ENCODE measurements around the gene CFAP46.
"Not testable (repeated sequence)": the region's sequence is repeated elsewhere in the genome, so short reads cannot be mapped to it uniquely, and the experiment has no call there.

The CFAP46 gene

DNA sequence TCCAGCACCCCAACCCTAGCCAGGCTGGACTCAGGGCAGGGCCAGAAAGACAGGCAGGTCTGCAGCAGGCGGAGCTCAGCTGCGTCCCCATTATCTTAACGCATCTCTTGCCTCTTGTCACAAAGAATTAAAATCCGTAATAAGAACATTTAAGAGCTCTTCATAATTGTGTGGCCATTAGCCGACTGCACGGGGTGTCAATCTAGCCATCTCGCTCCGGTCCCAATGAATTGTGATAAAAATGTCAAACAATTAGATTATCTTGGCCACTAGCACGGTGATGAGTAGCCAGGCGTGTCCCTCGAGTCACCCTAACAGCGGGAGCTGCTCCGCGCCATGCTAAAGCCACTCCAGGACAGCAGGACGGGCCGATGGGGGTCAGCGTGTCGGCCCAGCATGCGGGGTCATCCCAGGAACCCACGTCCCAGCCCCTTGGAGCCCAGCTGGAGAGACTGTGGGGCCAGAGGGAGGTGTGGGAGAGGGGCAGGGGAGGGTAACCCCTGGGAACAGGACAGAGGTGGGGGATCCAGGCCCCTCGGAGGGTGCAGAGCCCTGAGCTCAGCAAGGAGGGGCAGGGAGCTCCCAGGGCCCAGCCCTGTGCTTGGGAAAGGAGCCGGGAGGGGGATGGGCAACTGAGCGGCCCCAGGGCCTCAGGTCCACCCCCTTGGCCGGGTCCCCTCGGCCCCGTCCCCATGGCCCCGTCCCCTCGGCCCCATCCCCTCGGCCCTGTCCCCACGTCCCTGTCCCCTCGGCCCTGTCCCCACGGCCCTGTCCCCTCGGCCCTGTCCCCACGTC is 138.8 kb downstream of the CFAP46 start:
- DNase-seq, result no peak

DNA sequence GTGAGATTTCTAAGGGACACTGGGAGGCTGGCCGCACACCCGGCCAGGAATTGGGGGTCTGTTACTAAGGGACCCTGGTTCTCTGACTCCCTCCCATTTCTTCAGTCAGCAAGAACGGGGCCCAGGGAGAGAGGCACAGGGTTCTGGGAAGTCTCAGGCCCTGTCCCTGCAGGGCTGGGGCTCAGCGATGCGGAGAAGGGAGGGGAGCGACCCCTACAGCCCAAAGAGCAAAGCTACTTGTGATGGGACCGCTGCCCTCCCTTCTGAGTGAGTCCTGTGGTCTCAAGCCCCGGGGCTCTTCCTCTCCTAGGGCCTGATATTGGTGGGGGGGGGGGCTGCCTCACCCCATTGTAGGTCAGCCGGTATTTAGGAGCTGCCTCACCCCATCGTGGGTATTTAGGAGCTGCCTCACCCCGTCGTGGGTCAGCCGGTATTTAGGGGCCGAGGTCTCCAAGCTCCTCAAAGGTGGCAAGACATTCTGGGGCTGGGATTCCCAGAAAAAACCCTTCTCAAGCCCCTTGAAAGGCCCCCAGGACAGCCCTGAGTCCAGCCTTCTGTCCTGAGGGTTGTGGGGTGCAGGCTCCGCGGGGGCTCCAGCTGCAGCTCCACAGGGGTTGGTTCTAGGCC is 139.6 kb downstream of the CFAP46 start:
- no peak for DNase-seq

DNA sequence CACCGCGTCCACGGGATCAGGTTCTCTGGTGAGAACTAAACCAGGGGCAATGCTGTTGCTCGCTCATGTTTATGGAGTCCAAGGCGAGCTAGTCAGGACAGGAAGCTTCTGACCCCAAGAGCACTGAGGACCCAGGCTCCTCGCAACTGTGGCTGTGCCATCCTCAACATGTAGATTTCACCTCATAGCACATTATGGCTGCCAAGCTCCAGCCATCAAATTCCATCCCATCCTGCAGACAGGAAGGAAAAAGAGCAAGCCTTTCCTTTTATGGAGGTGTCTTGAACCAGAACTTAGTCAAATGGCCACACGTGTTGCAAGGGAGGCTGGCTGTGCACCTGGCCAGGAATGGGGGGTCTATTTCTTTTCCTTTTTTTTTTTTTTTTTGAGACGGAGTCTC is 140.3 kb downstream of the CFAP46 start:
- DNase-seq, result no peak

DNA sequence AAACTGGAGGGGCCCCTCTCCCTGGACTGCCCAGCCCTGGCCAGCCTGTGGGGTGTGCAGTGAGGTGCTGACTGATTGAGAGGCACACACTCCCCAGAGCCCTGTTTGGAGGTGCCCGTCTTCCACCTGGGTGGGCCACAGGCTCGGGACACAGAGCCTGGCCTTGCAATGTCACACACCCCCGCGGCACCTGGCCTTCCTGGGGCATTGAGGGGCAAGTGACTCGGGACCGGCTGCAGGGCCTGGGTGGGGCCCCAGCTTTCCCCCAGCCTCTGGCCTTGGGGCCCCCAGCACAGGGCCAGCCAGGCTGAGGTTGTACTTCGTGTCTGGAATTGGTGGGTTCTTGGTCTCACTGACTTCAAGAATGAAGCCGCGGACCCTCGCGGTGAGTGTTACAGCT is 142.5 kb downstream of the CFAP46 start:
- no peak for DNase-seq

DNA sequence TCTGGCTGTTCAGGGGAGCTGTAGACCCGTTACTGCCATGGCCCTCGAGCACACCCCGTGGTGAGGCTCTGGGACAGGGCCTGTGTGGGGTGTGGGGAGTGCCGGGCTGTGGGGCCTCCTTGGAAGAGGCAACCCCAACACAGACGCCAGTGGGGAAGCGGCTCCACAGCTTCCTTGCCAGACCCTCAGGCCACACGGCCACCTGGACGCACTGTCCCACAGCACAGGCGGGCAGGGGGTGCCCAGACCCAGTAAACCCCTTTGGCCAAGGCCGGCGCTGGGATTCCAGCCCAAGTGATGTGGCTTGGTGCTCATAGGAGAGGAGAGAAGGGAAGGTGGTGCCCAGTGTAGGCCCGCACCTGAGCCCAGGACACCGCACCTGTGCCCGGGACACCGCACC is 143.5 kb downstream of the CFAP46 start:
- DNase-seq, result no peak

DNA sequence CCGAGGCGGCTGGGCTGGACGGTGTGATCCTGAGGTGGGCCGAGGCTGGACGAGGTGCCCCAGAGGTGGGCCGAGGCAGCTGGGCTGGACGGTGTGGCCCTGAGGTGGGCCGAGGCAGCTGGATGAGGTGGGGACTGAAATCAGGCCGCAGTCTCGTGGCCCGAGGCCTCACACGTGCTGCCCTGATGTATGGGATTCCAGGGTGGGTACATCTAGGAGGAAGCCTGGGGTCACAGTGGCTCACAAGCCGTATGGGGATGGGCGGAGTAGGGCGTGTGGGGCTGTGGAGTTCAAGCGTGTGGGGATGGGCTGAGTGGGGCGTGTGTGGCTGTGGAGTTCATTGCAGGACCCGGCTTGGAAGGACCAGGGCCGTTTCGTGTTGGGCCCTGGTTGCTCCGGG is 144.0 kb downstream of the CFAP46 start:
- DNase-seq, result no peak

DNA sequence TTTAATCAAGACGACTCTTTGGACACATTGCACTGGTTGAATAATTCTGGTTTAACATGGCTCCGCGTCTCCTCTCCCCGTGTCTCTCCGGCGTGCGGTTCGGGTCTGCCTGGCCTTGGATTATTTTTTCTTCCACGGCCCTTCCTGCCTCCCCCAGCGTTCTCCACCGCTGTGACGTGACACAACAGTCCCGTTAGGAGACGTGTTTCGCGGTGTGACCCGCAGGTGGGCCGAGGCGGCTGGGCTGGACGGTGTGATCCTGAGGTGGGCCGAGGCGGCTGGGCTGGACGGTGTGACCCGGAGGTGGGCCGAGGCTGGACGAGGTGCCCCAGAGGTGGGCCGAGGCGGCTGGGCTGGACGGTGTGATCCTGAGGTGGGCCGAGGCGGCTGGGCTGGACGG is 144.4 kb downstream of the CFAP46 start:
- DNase-seq, result not testable (repeated sequence)

DNA sequence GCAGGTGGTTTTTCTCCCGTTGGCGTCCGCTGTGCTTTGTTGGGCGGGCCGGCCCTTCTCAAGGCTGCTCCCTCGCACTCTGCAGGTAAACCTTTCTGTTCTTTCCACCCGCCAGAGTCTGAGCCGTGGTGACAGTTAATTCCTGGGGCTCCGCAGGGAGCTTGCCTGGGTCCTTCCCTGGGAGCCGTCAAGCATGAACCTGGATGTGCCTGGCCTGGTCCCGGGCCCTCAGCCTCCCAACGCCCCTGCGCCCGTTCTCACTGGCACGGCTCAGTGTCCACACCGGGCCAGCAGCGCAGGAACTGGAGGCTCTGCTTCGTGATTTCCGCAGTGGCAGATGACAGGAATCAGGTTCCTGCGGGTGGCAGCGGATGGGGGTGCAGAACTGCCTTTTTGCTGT is 145.5 kb downstream of the CFAP46 start:
- DNase-seq, result no peak

DNA sequence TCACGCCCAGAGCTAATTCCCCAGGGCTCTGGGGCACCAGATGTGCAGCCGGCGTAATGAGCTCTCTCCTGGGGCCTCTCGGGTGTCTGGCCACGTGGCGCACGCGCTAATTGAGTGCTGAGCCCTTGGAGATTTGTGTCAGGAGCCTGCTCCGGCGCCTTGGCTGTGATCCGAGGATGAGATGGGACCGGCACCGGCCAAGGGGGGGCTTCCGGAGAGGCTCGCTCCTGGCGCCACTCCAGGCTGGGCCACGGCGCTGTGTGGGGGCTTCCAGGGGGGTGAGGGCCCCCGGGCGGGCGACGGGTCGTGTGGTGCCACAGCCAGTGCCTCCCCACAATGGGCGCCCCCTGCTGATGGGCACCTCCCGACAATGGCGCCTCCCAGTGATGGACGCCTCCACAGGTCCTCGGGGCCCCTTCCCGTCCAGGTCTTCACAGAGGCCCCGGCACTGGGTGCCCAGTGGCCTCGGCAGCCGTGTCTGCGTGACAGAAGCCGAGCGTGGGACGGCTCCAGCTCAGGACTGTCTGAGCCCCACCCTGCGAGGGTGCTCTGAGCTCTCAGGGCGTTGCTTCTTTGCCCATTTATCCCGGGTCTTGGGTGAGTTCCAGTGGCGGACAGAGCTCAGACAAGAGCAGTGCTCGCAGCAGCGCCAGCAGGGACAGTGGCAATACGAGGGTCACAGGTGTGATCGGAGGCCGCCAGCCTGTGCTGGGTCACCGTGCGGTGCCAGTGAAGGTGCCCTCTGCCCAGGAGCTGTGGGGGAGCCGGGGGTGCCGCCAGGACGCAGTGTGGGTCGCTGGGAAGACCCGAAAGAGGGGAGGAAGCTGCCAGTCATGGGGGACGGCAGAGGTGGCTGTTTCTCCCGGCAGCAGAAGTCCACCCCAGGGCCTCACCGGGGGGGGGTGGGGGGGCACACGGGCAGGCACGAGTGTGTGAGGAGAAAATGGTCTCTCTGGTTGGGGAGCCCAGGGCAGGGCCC is 148.2 kb downstream of the CFAP46 start:
- no peak for DNase-seq

DNA sequence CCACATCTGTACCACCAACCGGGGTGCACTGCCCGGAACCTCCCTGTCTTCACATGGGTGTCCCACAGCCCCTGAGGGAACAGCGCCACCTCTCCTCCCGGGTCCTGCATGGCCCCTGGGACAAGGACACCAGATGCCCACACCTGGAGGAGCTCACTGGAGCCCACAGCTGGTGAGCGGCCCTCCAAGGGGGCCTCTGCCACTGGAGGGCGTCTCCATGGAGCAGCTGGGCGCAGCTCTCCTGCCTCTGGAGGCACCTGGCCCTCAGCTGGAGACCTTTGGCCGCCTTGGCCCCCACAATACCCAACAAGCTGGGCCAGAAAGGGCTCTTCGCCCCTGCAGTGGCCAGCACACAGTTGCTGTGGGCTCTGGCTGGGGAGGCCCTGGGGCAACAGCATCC is 149.2 kb downstream of the CFAP46 start:
- DNase-seq, result no peak

DNA sequence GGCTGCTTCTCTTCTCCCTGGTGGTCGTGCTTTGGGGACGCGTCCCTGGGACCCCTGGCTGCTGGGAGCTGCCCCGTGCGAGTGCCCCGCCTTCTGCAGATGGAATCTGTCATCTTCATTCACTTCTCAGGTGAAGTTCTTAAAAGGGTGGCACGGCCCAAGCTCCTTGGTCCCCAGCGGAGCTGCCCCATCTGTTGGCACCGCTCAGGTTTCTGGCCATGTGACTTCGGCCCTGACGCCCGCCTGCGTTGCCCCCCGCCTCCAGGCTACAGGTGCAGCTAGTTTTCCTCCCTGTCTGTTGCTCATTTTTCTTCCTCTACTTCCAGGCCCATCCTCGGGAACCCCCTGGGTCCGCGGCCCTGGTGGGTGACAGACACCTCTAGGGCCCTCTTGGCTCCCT is 149.6 kb downstream of the CFAP46 start:
- no peak for DNase-seq

DNA sequence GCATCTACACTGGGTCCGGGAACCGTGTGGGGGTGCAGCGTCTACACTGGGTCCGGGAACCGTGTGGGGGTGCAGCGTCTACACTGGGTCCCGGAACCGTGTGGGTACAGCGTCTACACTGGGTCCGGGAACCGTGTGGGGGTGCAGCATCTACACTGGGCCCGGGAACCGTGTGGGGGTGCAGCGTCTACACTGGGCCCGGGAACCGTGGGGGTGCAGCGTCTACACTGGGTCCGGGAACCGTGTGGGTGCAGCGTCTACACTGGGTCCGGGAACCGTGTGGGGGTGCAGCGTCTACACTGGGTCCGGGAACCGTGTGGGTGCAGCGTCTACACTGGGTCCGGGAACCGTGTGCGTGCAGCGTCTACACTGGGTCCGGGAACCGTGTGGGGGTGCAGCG is 150.3 kb downstream of the CFAP46 start:
- DNase-seq, result not testable (repeated sequence)

DNA sequence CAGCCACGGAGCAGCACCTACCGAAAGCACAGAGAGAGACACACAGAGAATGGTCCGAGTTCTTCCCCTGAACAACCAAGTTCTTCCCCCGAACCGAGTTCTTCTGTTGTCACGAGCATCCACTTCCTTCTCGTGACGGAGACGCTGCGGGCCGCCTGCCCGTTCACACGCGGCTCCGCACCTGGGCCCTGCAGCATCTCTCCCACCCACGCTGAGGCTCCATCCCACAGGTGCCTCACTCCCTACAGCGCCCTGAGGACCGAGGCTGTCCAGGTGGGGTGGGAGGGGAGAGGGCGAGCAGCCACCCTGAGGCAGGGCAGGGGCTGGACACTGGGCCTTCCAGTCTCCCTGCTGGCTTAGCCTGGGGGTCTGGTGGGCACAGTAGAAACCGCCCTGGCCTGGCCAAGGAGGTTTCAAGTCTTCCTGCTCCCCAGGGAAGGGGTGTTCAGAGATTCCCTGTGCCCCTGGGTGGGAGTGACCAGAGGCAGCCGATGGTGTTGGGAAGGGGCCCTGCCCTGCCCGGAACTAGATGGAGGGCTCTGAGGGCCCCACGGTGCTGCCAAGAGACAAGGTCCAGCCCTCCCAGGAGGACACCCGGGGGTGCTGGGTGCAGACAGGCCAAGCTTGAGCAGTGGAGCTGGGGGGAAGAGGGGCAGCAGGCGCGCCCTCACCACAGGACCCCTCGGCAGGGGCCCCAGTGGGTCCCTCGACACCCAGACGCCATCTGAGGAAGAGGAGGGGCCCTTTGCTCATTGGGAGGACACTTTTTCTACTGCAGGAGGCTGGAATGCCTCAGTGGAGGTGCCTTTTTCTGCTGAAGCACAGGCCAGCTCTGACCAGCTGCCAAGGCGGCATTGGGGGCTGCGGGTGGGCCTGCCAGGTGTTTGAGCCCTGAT is 151.2 kb downstream of the CFAP46 start:
- no peak for DNase-seq

DNA sequence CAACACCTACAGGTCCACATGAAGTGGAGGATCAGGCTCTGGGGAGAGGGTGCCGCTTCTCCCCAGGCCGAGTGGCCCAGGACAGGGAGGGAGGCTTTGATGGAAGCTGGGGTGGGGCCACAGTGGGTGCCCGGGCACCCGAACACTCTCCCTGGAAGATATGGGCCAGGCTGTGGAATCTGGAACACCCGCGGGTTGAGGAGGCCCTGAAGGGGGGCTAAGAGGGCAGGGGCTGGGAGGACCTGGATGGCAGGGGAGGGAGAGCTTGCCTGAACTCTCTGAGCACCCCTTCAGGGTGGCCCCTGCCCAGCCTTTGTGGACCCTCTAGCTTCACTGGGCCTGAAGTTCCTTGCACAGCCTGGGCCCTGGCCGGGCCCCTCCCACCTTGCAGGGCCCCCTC is 151.9 kb downstream of the CFAP46 start:
- no peak for DNase-seq

DNA sequence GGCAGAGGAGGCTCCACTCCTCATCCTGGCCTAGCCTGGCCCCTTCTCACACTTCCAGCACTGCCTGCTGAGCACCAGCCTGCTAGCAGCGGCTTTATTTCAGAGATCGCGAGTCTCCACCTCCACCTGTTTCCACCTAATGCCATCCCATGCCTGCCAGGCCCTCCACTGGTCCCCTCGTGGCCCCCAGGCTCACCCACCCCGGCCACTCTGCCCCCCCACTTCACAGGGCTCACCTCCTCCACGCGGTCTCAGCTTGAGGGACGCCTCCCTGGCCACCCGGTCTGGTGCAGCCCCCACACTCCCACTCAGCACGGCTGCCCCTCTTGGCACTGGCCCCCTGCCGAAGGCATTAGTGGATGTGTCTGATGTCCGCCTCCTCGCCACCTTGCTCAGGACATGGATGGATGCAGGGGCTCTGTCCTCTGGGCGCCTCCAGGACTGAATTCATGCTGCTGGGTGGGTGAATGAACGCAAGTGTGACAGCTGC is 152.7 kb downstream of the CFAP46 start:
- DNase-seq, result no peak

DNA sequence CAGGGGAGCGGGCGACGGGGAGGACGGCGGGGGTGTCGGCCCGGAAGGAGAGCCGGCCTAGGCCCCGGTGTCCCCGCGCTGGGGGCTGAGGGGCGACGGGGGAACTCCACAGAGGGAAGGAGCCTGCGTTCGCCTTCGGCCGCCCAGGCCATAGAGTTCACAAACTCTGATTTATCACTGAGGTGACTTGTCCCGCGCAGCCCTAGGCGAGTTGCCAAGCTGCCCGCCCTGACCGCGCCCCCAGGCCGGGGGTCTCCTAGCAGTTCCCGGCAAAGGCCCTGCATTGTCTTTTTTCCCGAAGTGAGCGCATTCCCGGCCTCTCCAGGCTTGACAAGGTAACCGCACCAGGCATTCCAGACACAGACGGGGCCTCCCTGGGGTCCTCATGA is 153.5 kb downstream of the CFAP46 start:
- DNase-seq, result no peak

DNA sequence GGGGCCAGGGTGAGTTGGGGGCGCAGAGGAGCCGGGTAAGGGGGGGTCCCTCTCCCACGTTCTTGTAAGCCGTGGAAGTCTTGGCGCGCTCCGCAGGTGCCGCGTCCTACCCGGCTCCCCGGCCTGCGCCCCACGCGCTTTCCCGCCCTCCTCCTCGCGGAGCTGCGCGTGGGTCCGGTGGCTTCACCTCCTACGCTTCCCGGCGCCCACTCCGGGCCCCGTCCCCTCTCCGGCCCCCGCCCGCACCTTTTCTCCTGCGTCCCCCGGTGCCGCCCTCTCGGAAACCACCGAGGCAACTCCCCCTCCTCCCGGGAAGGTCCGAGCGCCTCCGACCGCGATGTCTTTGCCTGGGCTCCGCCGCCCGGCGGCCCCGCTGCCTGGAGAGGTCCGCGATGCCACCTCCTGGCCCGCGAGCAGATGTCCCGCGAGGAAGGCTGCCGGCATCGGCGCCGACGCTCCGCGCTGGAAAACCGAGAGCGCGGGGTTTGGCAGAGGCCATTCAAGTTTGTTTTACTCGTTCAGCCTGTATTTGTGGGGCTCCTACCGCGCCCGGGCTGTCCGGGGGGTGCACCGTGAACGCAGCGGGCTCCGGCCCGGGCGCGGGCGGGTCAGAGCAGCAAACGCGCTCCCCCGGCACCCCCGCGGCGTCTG is 154.1 kb downstream of the CFAP46 start:
- DNase-seq, result no peak

DNA sequence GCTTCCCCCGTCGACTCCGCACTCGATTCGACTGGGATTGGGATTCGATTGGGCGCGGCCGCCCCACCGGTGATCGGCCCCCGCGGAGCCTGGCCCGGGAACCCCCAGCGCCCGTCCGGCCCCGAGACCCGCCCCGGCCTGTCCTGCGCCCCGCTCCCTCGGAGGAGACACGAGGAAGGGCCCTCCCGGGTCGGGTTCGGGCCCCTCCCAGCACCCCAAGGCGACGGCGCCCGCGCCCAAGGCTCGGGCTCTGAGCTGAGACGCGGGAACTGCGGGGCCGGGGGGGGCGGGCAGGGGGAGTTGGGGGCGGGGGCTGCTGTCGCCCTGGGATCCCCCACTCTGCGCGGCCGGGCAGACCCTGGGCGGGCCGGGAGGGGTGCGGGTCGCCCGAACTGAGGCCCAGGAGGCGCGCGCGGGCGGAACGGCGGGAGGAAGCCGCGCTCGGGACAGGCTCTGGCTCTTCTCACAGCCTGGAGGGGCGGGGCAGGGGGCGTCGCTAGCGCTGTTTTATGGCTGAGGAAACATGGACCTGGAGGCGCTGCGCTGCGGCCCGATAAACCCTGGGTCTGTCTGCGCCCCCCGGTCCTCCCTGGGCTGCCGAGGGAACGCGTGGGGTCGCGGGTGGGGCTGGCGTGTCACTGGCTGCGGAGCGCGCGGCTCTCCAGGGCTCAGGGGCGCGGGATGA is 154.7 kb downstream of the CFAP46 start:
- no peak for DNase-seq

DNA sequence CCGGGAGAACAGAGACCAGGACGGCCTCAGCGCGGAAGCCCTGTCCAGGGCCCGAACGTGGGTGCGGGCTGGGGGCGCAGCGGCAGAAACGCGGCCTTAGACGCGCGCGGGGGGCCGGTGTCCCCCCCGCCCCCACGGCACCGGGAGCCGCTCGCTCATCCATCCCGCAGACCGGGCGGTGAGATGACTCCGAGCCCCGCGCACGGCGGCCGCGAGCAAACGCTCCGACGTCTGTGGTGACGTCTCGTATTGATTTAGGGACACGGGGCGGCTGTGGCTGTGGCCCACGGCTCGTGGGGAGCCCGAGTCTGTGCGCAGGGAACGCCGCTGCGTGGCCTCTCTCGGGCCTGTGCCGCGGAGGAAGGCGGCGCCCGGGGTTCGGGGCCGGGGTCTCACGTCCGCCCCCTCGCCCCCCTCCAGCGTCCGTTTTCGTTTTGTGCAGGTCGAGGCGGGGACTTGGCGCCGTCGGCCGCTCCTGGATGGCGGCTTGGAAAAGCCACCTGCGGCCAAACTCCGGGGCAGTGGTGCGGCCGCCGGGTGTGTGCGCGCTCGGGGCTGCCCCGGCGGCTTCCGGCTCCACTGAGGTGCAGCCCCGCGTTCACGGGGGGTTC is 155.4 kb downstream of the CFAP46 start:
- DNase-seq, result no peak

DNA sequence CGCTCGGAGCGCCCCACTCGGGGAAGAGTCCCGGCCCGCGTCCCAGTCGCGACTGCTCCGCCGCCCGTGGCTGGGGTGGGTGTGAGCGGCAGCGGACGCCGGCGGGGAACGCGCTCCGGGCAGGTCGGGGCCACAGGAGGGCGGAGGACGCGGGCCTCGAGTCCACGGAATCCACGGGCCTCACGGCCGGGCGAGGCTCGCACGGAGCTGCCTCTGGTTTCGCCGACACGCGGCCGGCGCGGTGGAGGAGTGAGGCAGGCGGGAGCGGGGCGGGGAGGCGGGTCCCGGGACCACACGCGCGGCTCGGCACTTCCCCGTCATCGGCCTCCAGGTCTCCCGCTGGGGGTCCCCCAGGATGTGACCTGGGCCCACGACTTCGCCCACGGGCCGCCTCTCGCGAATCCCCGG is 155.9 kb downstream of the CFAP46 start:
- DNase-seq, result no peak
